ENCODE measurements around the gene METTL13. TPM values are rescaled to one million over a fixed set of nuclear protein-coding genes. Genes with fewer than 3 reads are reported as not detected.

Gene METTL13
- total and polyA plus RNA-seq, 2 of the 8 experiments (the other 6 are each of a cell fraction or from before 2014, with no cell fraction given), result 38.1 to 66.3 TPM

DNA sequence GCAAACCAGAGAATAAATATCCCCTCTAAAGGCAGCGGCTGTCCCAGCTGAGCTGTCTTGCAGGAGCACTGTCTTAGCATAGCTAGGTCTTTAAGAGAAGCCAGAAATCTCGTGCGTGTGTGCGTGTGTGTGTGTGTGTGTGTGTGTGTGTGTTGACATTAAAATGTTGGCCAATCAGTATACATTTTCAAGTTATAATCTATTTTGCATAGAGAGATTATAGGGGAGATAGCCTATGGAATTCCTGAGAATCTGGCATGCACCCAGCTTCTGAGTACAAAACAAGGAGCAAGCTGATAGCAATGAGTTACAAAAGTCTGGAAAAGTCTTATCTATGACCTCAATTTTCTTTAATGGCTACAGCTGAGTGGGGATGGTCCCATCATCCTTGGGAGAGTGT, 17.7 kb downstream of the METTL13 start:
- CTCF ChIA-PET (ENCODE audit: partially characterized antibody), result interaction anchor here (0.7 to 16.4 kb wide), 26 partner anchors 9 to 292 kb away, joined by 3 to 694 read pairs (median 8); partner anchors contain the start of gene METTL13
- H3K4me1 ChIP-seq (replicated peaks in 1 of 4; ENCODE audit: control insufficient read depth in 3 of 4, insufficient read depth in 4 of 4, low read length in 3 of 4), result peaks cover 0 to 11% (median 5%) of the 10 kb centered on the region in 4 experiments; a peak in 3 of 7 replicates

More for the DNA sequence above, 17.7 kb downstream of the METTL13 start:
- H2AFZ ChIP-seq (ENCODE audit: low read length), result no peak overlapping the region
- POLR2A ChIA-PET (ENCODE audit: partially characterized antibody), result interaction anchor here (0.7 to 1.5 kb wide), 3 partner anchors 9 to 239 kb away, joined by 3 read pairs; no protein-coding TSS in a partner anchor
- no peak overlapping the region for H2BK20ac ChIP-seq (ENCODE audit: low read length)
- DNase-seq (ENCODE audit: low read depth in 1 of 2, low spot score in 2 of 2) (no peak), FAIRE-seq (no peak)
- no peaks in the 10 kb centered on the region for H3K27me3 ChIP-seq (replicated peaks in 1 of 4; ENCODE audit: control insufficient read depth in 3 of 4, extremely low read depth in 1 of 4, insufficient read depth in 3 of 4, low read length in 3 of 4)
- H3K4ac ChIP-seq (replicated peaks; ENCODE audit: insufficient read length, low read depth, low read length), result no peak overlapping the region
- H3K79me1 ChIP-seq (ENCODE audit: low read depth, low read length), result no peaks in the 10 kb centered on the region
- no peak overlapping the region for H4K8ac ChIP-seq (ENCODE audit: extremely low read depth, insufficient read depth, low read length)
- H2BK120ac ChIP-seq (replicated peaks; ENCODE audit: low read depth, low read length), result no peak overlapping the region
- H2BK15ac ChIP-seq (ENCODE audit: low read length), result no peak overlapping the region
- no peak overlapping the region for H2BK5ac ChIP-seq (ENCODE audit: low read depth, low read length)
- no peaks in the 10 kb centered on the region for H3K79me2 ChIP-seq (ENCODE audit: control insufficient read depth in 1 of 2, insufficient read depth in 2 of 2, low read length in 2 of 2)
- H3K9ac ChIP-seq (replicated peaks in 1 of 4; ENCODE audit: extremely low read depth in 1 of 4, low read depth in 3 of 4, low read length in 3 of 4), result no peak overlapping the region
- WGBS, 2 experiments (ENCODE audit: extremely low coverage in 1 of 2, insufficient coverage in 1 of 2, insufficient read length in 1 of 2, insufficient replicate concordance in 2 of 2, low coverage in 1 of 2, low lambda C conversion rate in 2 of 2, missing lambda C conversion rate in 1 of 2), result 68% methylated on average over 4 of the region's 4 CpGs; no CpG with 5 or more reads in 1 of the 2 experiments
- H2BK12ac ChIP-seq (ENCODE audit: low read depth, low read length), result no peak overlapping the region
- no peak overlapping the region for H3K4me3 ChIP-seq (ENCODE audit: extremely low read depth in 1 of 4, insufficient read depth in 2 of 4, low read depth in 3 of 4, low read length in 4 of 4)
- no peak overlapping the region for H3K18ac ChIP-seq (ENCODE audit: extremely low read depth, low read length)
- H3K36me3 ChIP-seq (ENCODE audit: control insufficient read depth in 2 of 4, insufficient read depth in 4 of 4, low read length in 3 of 4), result peaks cover 16 to 36% (median 30%) of the 10 kb centered on the region in 4 experiments
- H3K27ac ChIP-seq (ENCODE audit: low read depth, low read length), result no peak overlapping the region
- H3K9me3 ChIP-seq (ENCODE audit: insufficient read depth in 2 of 2, low read depth in 1 of 2, low read length in 1 of 2), result no peaks in the 10 kb centered on the region
- H3K14ac ChIP-seq (ENCODE audit: insufficient read length), result no peak overlapping the region
- H3K4me2 ChIP-seq (ENCODE audit: insufficient read depth in 1 of 2, low read depth in 2 of 2, low read length in 2 of 2), result no peak overlapping the region
- H3K23ac ChIP-seq (ENCODE audit: insufficient read length), result no peak overlapping the region
- H4K20me1 ChIP-seq (replicated peaks in 1 of 2; ENCODE audit: control insufficient read depth in 1 of 2, insufficient read depth in 2 of 2, low read length in 2 of 2), result no peaks in the 10 kb centered on the region
- no peak overlapping the region for H3K56ac ChIP-seq (replicated peaks; ENCODE audit: insufficient read length, low read depth, low read length)
- no peak overlapping the region for H4K91ac ChIP-seq (replicated peaks; ENCODE audit: insufficient read length, low read length)
- TF ChIP-seq ZNF274 (IDR thresholded peaks at IDR 0.05; ENCODE audit: borderline replicate concordance, extremely low read depth, low read length) (no peak), EZH2 (IDR thresholded peaks at IDR 0.05; ENCODE audit: low read depth, low read length, severe bottlenecking) (no peak), KDM5A (IDR thresholded peaks at IDR 0.05; ENCODE audit: low read length) (no peak), SP1 (IDR thresholded peaks at IDR 0.05; ENCODE audit: low read depth, low read length) (no peak), SAP30 (IDR thresholded peaks at IDR 0.05; ENCODE audit: insufficient read depth, insufficient replicate concordance, low read length) (no peak), CHD2 (IDR thresholded peaks at IDR 0.05; ENCODE audit: low read length) (no peak), GABPA (IDR thresholded peaks at IDR 0.05; ENCODE audit: borderline replicate concordance, insufficient read depth, low read length) (no peak), BCL11A (IDR thresholded peaks at IDR 0.05; ENCODE audit: low read depth in 2 of 2, low read length in 2 of 2) (no peak), PHF8 (conservative IDR thresholded peaks at IDR 0.05; ENCODE audit: low read depth, low read length) (no peak), JUN (IDR thresholded peaks at IDR 0.05; ENCODE audit: low read depth, low read length) (no peak), RNF2 (IDR thresholded peaks at IDR 0.05; ENCODE audit: borderline replicate concordance, low read depth, low read length, missing control alignments, poor library complexity, severe bottlenecking) (no peak), EP300 (IDR thresholded peaks at IDR 0.05; ENCODE audit: borderline replicate concordance in 1 of 2, low read depth in 2 of 2, low read length in 2 of 2) (no peak)
- TF ChIP-seq, protein P1, sequence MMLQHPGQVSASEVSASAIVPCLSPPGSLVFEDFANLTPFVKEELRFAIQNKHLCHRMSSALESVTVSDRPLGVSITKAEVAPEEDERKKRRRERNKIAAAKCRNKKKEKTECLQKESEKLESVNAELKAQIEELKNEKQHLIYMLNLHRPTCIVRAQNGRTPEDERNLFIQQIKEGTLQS (IDR thresholded peaks at IDR 0.05; ENCODE audit: insufficient read depth, low read depth, low read length), result no peak
- H2AK5ac ChIP-seq (ENCODE audit: low read depth, low read length), result no peak overlapping the region
- no peaks in the 10 kb centered on the region for H3K23me2 ChIP-seq (ENCODE audit: low read depth, low read length)
- no peak overlapping the region for H4K5ac ChIP-seq (ENCODE audit: insufficient read length, low read depth, low read length)
